BLaER1 (cell line): ENCODE measurements around the gene ETV6.
"Not testable (repeated sequence)": the region's sequence is repeated elsewhere in the genome, so short reads cannot be mapped to it uniquely, and the experiment has no call there.

ENCODE experiments used
- H3K27ac ChIP-seq: shearing (Covaris generic); formaldehyde crosslinking; 2 replicates; pipeline ENCODE4 v1.8.1; 2022
- H3K27me3 ChIP-seq: shearing (Covaris generic); formaldehyde crosslinking; 2 replicates; pipeline ENCODE4 v1.8.1; 2022
- H3K36me3 ChIP-seq: shearing (Covaris generic); formaldehyde crosslinking; 2 replicates; pipeline ENCODE4 v1.8.1; 2022
- H3K4me1 ChIP-seq: shearing (Covaris generic); formaldehyde crosslinking; 2 replicates; pipeline ENCODE4 v1.8.1; 2022
- H3K4me2 ChIP-seq: shearing (Covaris generic); formaldehyde crosslinking; 2 replicates; pipeline ENCODE4 v1.8.1; 2022
- H3K4me3 ChIP-seq: shearing (Covaris generic); formaldehyde crosslinking; 2 replicates; pipeline ENCODE4 v1.8.1; 2022
- H3K9ac ChIP-seq: shearing (Covaris generic); formaldehyde crosslinking; 2 replicates; pipeline ENCODE4 v1.8.1; 2022
- H3K9me3 ChIP-seq: shearing (Covaris generic); formaldehyde crosslinking; 2 replicates; pipeline ENCODE4 v1.8.1; 2022
- H4K20me1 ChIP-seq: shearing (Covaris generic); formaldehyde crosslinking; 2 replicates; pipeline ENCODE4 v1.8.1; 2022
- Cebpa-rat ChIP-seq: shearing (Covaris generic); IDR thresholded peaks from 2 replicates; pipeline ENCODE4 v1.8.1; 2022

Gene ETV6

DNA sequence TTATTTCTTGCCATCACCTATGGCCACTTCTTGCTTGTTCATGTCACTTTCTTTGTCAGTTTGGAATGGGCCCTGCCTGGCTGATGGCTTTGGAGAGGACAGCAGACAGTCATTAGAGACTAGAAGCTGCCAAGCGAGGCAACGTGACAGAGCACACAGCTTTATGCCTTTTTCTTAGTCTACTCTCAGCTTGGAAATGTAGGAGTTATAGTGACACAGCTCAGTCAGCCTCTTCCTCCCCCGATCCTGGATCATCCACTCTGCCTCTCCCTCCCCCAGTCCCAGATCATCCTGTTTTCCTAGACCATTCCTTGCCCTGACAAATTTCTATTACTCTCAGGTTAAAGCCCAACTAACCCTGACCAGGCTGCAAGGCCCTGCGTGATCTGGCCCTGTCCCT lies 26.6 kb downstream of the ETV6 start:
- H3K4me1 ChIP-seq = peaks cover 37% of the 10 kb centered on the region
- no peak overlapping the region for H3K4me3 ChIP-seq
- H3K9ac ChIP-seq = no peak overlapping the region
- H3K4me2 ChIP-seq = 0 out of 2 replicates have a peak overlapping the region, but pooled peaks have one; percentile 0
- H4K20me1 ChIP-seq = peaks cover 100% of the 10 kb centered on the region
- H3K36me3 ChIP-seq = peaks cover 33% of the 10 kb centered on the region
- TF ChIP-seq Cebpa-rat = no peak
- no peaks in the 10 kb centered on the region for H3K27me3 ChIP-seq
- no peak overlapping the region for H3K27ac ChIP-seq
- no peaks in the 10 kb centered on the region; the same call in 1 of the 2 replicates for H3K9me3 ChIP-seq

GRCh38 chr12:11677093-11677492 lies 27.6 kb downstream of the ETV6 start:
- H3K9ac ChIP-seq = no peak overlapping the region
- H3K36me3 ChIP-seq = peaks cover 34% of the 10 kb centered on the region
- peaks cover 4% of the 10 kb centered on the region for H3K9me3 ChIP-seq
- no peaks in the 10 kb centered on the region for H3K27me3 ChIP-seq
- H3K4me1 ChIP-seq = peaks cover 36% of the 10 kb centered on the region
- H3K27ac ChIP-seq = no peak overlapping the region
- H3K4me3 ChIP-seq = no peak overlapping the region
- TF ChIP-seq Cebpa-rat = no peak
- H3K4me2 ChIP-seq = no peak overlapping the region
- H4K20me1 ChIP-seq = peaks cover 97% of the 10 kb centered on the region

- no peak overlapping the region for H3K9ac ChIP-seq
- peaks cover 30% of the 10 kb centered on the region for H3K4me1 ChIP-seq
- H3K27me3 ChIP-seq = no peaks in the 10 kb centered on the region
- H4K20me1 ChIP-seq = peaks cover 96% of the 10 kb centered on the region
- H3K9me3 ChIP-seq = peaks cover 4% of the 10 kb centered on the region
- TF ChIP-seq Cebpa-rat = no peak
- no peak overlapping the region for H3K27ac ChIP-seq
- H3K4me2 ChIP-seq = no peak overlapping the region
- peaks cover 29% of the 10 kb centered on the region for H3K36me3 ChIP-seq
- H3K4me3 ChIP-seq = no peak overlapping the region
These were observed 28.3 kb downstream of the ETV6 start for GRCh38 chr12:11677752-11678151.

- Histone ChIP-seq H3K9ac (no peak overlapping the region), H3K27ac (no peak overlapping the region), H3K4me3 (no peak overlapping the region), H3K4me2 (no peak overlapping the region), H3K9me3 (peaks cover 4% of the 10 kb centered on the region), H3K36me3 (peaks cover 29% of the 10 kb centered on the region), H4K20me1 (peaks cover 96% of the 10 kb centered on the region), H3K27me3 (no peaks in the 10 kb centered on the region), H3K4me1 (peaks cover 25% of the 10 kb centered on the region)
- no peak for TF ChIP-seq Cebpa-rat
These were observed 29.3 kb downstream of the ETV6 start for GRCh38 chr12:11678781-11679180.

GRCh38 chr12:11681207-11681606 lies 31.7 kb downstream of the ETV6 start:
- H3K27me3 ChIP-seq = no peaks in the 10 kb centered on the region
- no peak for TF ChIP-seq Cebpa-rat
- H3K9ac ChIP-seq = no peak overlapping the region
- peaks cover 29% of the 10 kb centered on the region for H3K36me3 ChIP-seq
- no peak overlapping the region for H3K4me3 ChIP-seq
- peaks cover 11% of the 10 kb centered on the region for H3K4me1 ChIP-seq
- peaks cover 96% of the 10 kb centered on the region for H4K20me1 ChIP-seq
- H3K27ac ChIP-seq = no peak overlapping the region
- no peak overlapping the region for H3K4me2 ChIP-seq
- peaks cover 4% of the 10 kb centered on the region for H3K9me3 ChIP-seq

- not testable (repeated sequence) for H3K4me2 ChIP-seq, H3K9ac ChIP-seq, H3K4me3 ChIP-seq, H3K27me3 ChIP-seq, H3K9me3 ChIP-seq, H3K27ac ChIP-seq
- H4K20me1 ChIP-seq = peaks cover 96% of the 10 kb centered on the region
- peaks cover 14% of the 10 kb centered on the region for H3K4me1 ChIP-seq
- H3K36me3 ChIP-seq = peaks cover 29% of the 10 kb centered on the region
These were observed 32.2 kb downstream of the ETV6 start for GRCh38 chr12:11681695-11682094.

GRCh38 chr12:11684393-11684792 lies 34.9 kb downstream of the ETV6 start:
- H3K4me2 ChIP-seq = no peak overlapping the region
- peaks cover 6% of the 10 kb centered on the region for H3K36me3 ChIP-seq
- H3K4me3 ChIP-seq = no peak overlapping the region
- H3K9ac ChIP-seq = no peak overlapping the region
- no peak for TF ChIP-seq Cebpa-rat
- H3K27ac ChIP-seq = no peak overlapping the region
- H3K9me3 ChIP-seq = peaks cover 4% of the 10 kb centered on the region; the same call in 1 of the 2 replicates
- H3K4me1 ChIP-seq = peaks cover 34% of the 10 kb centered on the region
- peaks cover 96% of the 10 kb centered on the region for H4K20me1 ChIP-seq
- 0 out of 2 replicates have a peak, but pooled peaks cover 6% of the 10 kb centered on the region for H3K27me3 ChIP-seq

GRCh38 chr12:11684811-11685210 lies 35.3 kb downstream of the ETV6 start:
- Histone ChIP-seq H3K4me3 (no peak overlapping the region), H3K36me3 (peaks cover 6% of the 10 kb centered on the region), H3K9me3 (peaks cover 4% of the 10 kb centered on the region; the same call in 1 of the 2 replicates), H3K27ac (no peak overlapping the region), H4K20me1 (peaks cover 96% of the 10 kb centered on the region), H3K9ac (no peak overlapping the region), H3K4me2 (no peak overlapping the region; the same call in 1 of the 2 replicates), H3K27me3 (0 out of 2 replicates have a peak, but pooled peaks cover 6% of the 10 kb centered on the region), H3K4me1 (peaks cover 38% of the 10 kb centered on the region)
- no peak for TF ChIP-seq Cebpa-rat

DNA sequence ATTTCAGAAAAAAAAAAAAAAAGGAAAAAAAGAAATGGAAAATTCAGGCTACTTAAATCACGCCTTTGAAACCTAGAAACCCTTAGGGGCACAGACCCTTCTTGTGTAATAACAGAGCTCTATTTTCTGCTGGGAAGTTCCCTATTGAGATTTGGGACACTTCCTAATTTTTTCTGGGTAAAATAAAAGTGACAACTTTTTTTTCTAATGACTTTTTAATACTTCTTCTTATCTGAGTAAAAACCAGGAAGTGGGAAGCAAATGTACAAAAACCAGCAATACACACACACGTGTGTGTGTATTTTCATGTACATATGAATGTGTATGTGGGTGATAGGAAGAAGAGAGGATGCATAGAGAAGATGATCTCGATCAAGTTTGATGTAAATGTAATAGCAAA lies 35.8 kb downstream of the ETV6 start:
- H3K27ac ChIP-seq = no peak overlapping the region
- H3K9me3 ChIP-seq = peaks cover 4% of the 10 kb centered on the region; the same call in 1 of the 2 replicates
- H3K4me1 ChIP-seq = peaks cover 44% of the 10 kb centered on the region
- no peak overlapping the region for H3K4me2 ChIP-seq
- no peak overlapping the region for H3K9ac ChIP-seq
- H3K27me3 ChIP-seq = 0 out of 2 replicates have a peak, but pooled peaks cover 6% of the 10 kb centered on the region
- peaks cover 96% of the 10 kb centered on the region for H4K20me1 ChIP-seq
- no peak overlapping the region for H3K4me3 ChIP-seq
- peaks cover 6% of the 10 kb centered on the region for H3K36me3 ChIP-seq
- TF ChIP-seq Cebpa-rat = no peak

DNA sequence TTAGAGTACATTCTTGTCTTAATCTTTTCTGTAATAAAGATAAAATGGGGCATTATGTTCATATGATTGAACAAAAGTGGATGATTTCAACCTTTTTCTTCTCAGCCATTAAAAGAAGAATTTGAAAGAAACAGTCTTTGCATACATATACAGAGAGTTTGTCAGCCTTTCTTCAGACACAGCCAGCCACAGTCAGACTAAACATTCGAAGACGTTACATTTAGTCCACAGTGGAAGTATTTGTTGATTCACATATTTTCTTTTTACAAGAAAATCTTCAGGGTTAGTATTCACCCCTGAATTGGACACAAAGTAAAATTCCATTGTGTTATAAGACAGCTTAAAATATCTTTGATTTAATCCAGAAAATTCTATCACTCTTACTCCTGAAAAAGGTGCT lies 36.2 kb downstream of the ETV6 start:
- no peak overlapping the region for H3K27ac ChIP-seq
- no peak overlapping the region for H3K4me2 ChIP-seq

More for the DNA sequence above, 36.2 kb downstream of the ETV6 start:
- no peak for TF ChIP-seq Cebpa-rat
- peaks cover 4% of the 10 kb centered on the region; the same call in 1 of the 2 replicates for H3K9me3 ChIP-seq
- peaks cover 5% of the 10 kb centered on the region for H3K36me3 ChIP-seq
- no peak overlapping the region for H3K9ac ChIP-seq
- H3K4me3 ChIP-seq = no peak overlapping the region
- peaks cover 47% of the 10 kb centered on the region for H3K4me1 ChIP-seq
- H4K20me1 ChIP-seq = peaks cover 96% of the 10 kb centered on the region
- 0 out of 2 replicates have a peak, but pooled peaks cover 6% of the 10 kb centered on the region for H3K27me3 ChIP-seq
